Posterior cingulate gyrus (tissue), 11 donors: ENCODE measurements around the gene PTGDR.

Experiments
- DNase-seq, 10 donors: peaks; one replicate each; pipeline versions ENCODE4 v3.0.0 to v3.0.0-alpha.2; 2020 to 2021; ENCODE audit warnings: mixed read lengths in 3 of 10
- intact Hi-C: fragments of 100-400 bp; cut with DNase I; formaldehyde crosslinking; loops from one replicate; pipeline ENCODE4 v1.15.1; 2023

PTGDR gene

GRCh38 chr14:52262600-52262999 lies 4.9 kb upstream of the PTGDR start:
- intact Hi-C loops = no loop called here

GRCh38 chr14:52263190-52263589 lies 4.3 kb upstream of the PTGDR start:
- intact Hi-C loops = no loop called here
- DNase-seq = no peak

More at GRCh38 chr14:52262600-52262999, 4.9 kb upstream of the PTGDR start:
- DNase-seq = no peak

- intact Hi-C loops = no loop called here
- no peak for DNase-seq
Observed at GRCh38 chr14:52265253-52265652, 2.2 kb upstream of the PTGDR start.

- intact Hi-C loops = no loop called here
- no peak for DNase-seq
Observed at GRCh38 chr14:52266179-52266578, 1.3 kb upstream of the PTGDR start.

GRCh38 chr14:52266782-52267181 lies 716 bp upstream of the PTGDR start:
- DNase-seq = no peak
- intact Hi-C loops = no loop called here

GRCh38 chr14:52268279-52269061 lies 972 bp downstream of the PTGDR start:
- peak in 2 of 10 donors; percentile 64 to 86 for DNase-seq
- intact Hi-C loops = no loop called here

GRCh38 chr14:52269100-52269499 lies 1.6 kb downstream of the PTGDR start:
- intact Hi-C loops = no loop called here
- no peak for DNase-seq

- intact Hi-C loops = no loop called here
- DNase-seq = no peak
Observed at GRCh38 chr14:52269982-52270381, 2.5 kb downstream of the PTGDR start.

GRCh38 chr14:52271538-52271937 lies 4.0 kb downstream of the PTGDR start:
- no peak for DNase-seq
- intact Hi-C loops = no loop called here

- no peak for DNase-seq
- intact Hi-C loops = no loop called here
Observed at GRCh38 chr14:52272375-52272774, 4.9 kb downstream of the PTGDR start.

- no peak for DNase-seq
- intact Hi-C loops = no loop called here
Observed at GRCh38 chr14:52275372-52275771, 7.9 kb downstream of the PTGDR start.

GRCh38 chr14:52277552-52277951 lies 10.1 kb downstream of the PTGDR start:
- intact Hi-C loops = no loop called here
- DNase-seq = no peak

GRCh38 chr14:52279408-52279807 lies 11.9 kb downstream of the PTGDR start:
- DNase-seq = no peak
- intact Hi-C loops = no loop called here

- intact Hi-C loops = no loop called here
- DNase-seq = no peak
Observed at GRCh38 chr14:52283099-52283498, 15.6 kb downstream of the PTGDR start.

- DNase-seq = no peak
- intact Hi-C loops = no loop called here
Observed at GRCh38 chr14:52286661-52287649, 19.5 kb downstream of the PTGDR start.

- no peak for DNase-seq
- intact Hi-C loops = no loop called here
Observed at GRCh38 chr14:52296378-52296777, 28.9 kb downstream of the PTGDR start.

- peak in 1 of 10 donors; percentile 66 for DNase-seq
- intact Hi-C loops = loop anchor here (2.0 kb wide), 1 partner anchor 174 kb away; no protein-coding TSS in a partner anchor
Observed at GRCh38 chr14:52298795-52299194, 31.3 kb downstream of the PTGDR start.

- intact Hi-C loops = loop anchor here (2.0 kb wide), 1 partner anchor 173 kb away; no protein-coding TSS in a partner anchor
- no peak for DNase-seq
Observed at GRCh38 chr14:52299692-52300278, 32.3 kb downstream of the PTGDR start.

GRCh38 chr14:52303236-52303635 lies 35.7 kb downstream of the PTGDR start:
- intact Hi-C loops = no loop called here
- no peak for DNase-seq

- DNase-seq = no peak
Observed at GRCh38 chr14:52304248-52304904, 36.9 kb downstream of the PTGDR start.

More at GRCh38 chr14:52304248-52304904, 36.9 kb downstream of the PTGDR start:
- intact Hi-C loops = no loop called here
